Endothelial cell of coronary artery (primary cell): ENCODE measurements around the gene FAM168B. TPM values are rescaled to one million over a fixed set of nuclear protein-coding genes. Genes with fewer than 3 reads are reported as not detected.

Source experiments
- total RNA-seq: library from RNA; depleted of rRNA; stranded (reverse); fragments of >200 nt; gene quantifications from 2 replicates; pipeline ENCODE4 v1.2.3, GENCODE V29; 2014

Gene FAM168B, protein sequence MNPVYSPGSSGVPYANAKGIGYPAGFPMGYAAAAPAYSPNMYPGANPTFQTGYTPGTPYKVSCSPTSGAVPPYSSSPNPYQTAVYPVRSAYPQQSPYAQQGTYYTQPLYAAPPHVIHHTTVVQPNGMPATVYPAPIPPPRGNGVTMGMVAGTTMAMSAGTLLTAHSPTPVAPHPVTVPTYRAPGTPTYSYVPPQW
- total RNA-seq = 82.0 and 84.0 TPM in 2 replicates

GRCh38 chr2:131093006-131093695 is at the start of gene FAM168B:
Gene FAM168B, minus strand, starts transcription at chr2:131093460. Its CDS starts 10,814 bp downstream, at chr2:131082646.

GRCh38 chr2:131105156-131105949 is 12.1 kb upstream of the FAM168B start, which contains the start of gene PLEKHB2:
Gene PLEKHB2, plus strand, starts transcription at chr2:131105336. Its CDS starts 15,606 bp downstream, at chr2:131120942.

Other genes with a start within 250 kb of the FAM168B start
- 98.9 and 101 TPM in 2 replicates for gene PLEKHB2, start 11.9 kb upstream of the FAM168B start, total RNA-seq
- 0.09 and 0.19 TPM in 2 replicates for gene POTEE, start 116.1 kb upstream of the FAM168B start, total RNA-seq